SK-N-MC (cell line): Measurements from ENCODE around the gene UBA3.

ENCODE experiments used
- DNase-seq: peaks from one replicate; pipeline ENCODE4 v3.0.0-alpha.2; 2011; ENCODE audit warnings: low read depth, low spot score
- H3K27ac ChIP-seq: fragments of 200-600 bp; sonication (generic); 2 replicates; pipeline ENCODE4 v1.5.1; 2016; ENCODE audit warnings: mixed run types
- H3K36me3 ChIP-seq: fragments of 200-600 bp; sonication (generic); 2 replicates; pipeline ENCODE4 v1.6.1; 2017; ENCODE audit warnings: antibody characterized with exemption, low read length, mixed read lengths; ENCODE audit not compliant: insufficient read depth
- H3K4me3 ChIP-seq: fragments of 200-600 bp; sonication (generic); 2 replicates; pipeline ENCODE4 v1.5.1; 2016
- H3K9ac ChIP-seq: fragments of 200-600 bp; sonication (generic); 2 replicates; pipeline ENCODE4 v1.8.0; 2017; ENCODE audit warnings: mixed run types, mixed read lengths; ENCODE audit not compliant: insufficient read length
- H3K9me3 ChIP-seq: fragments of 200-600 bp; sonication (generic); 2 replicates; pipeline ENCODE4 v1.6.1; 2017; ENCODE audit warnings: low read depth, mild to moderate bottlenecking, antibody characterized with exemption, low read length, moderate library complexity, mixed read lengths
- EZH2 ChIP-seq: fragments of 200-600 bp; sonication (generic); IDR thresholded peaks from one replicate; pipeline ENCODE4 v1.6.1; 2017; ENCODE audit warnings: antibody characterized with exemption
- FOXP2 ChIP-seq: optimal IDR thresholded peaks from 2 replicates; pipeline ENCODE3; 2011; ENCODE audit warnings: mild to moderate bottlenecking, moderate library complexity; ENCODE audit not compliant: insufficient read depth; ENCODE audit errors: extremely low read length, control extremely low read depth
- POLR2AphosphoS5 ChIP-seq: IDR thresholded peaks from 2 replicates; pipeline ENCODE4 v1.6.1; 2012; ENCODE audit warnings: mild to moderate bottlenecking, low read depth, low read length, borderline replicate concordance

UBA3 gene

DNA sequence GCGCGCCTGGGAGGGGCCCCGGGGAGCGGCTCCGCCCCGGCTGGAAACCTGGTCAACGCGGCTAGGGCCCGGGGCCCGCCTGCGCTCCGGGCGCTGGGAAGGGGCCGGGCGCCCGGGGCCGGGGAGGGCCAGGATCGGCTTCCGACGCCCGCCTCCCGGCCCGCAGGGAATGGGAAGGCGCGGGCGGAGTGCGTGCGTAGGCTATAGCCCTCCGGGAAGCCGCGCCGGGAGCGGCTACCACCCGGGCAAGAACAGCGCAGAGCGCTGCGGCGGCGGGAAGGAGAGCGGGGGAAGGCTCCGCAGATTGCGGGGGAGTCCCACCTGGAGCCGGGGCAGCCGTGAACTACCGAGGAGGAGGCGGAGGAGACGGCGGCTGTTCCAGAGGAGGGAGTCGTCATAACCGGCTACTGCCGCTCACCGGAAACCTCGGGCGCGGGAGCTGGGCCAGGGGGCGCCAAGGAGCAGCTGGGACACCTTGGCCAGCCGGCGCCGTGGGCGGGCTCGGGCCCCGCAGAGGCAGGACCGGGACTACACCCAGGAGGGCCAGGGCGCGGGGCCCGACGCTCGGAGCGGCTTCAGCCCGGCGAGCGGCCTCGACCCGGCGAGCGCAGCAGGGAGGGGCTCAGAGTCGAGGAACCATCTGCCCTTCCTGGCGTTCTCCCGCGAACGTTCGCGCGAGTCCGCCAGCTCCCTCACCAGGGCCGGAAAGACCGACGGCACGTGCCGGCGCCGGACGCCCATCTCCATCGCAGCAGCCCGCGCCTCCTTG is 66.7 kb downstream of the UBA3 start, which contains the start of gene EOGT:
EOGT (minus strand) TSS at position 432 of the 769 bp plus-strand sequence. CDS start 3,838 bp downstream, outside the sequence.
- no peaks in the 10 kb centered on the region for H3K36me3 ChIP-seq
- no peaks in the 10 kb centered on the region for H3K9me3 ChIP-seq
- H3K9ac ChIP-seq: peak within 1 kb of the TSS; percentile 45
- DNase-seq: no peak
- TF ChIP-seq EZH2: no peak
- H3K27ac ChIP-seq: no peak within 1 kb of the TSS
- H3K4me3 ChIP-seq: peak within 1 kb of the TSS; percentile 65

- DNase-seq: no peak
- H3K36me3 ChIP-seq: no peaks in the 10 kb centered on the region
- H3K9me3 ChIP-seq: no peaks in the 10 kb centered on the region
- TF ChIP-seq EZH2: no peak
- no peak for TF ChIP-seq POLR2AphosphoS5
- TF ChIP-seq FOXP2: no peak
- no peak overlapping the region for H3K9ac ChIP-seq
- no peak overlapping the region for H3K27ac ChIP-seq
- no peak overlapping the region for H3K4me3 ChIP-seq
Observed at GRCh38 chr3:69012800-69013252, 67.3 kb downstream of the UBA3 start.

DNA sequence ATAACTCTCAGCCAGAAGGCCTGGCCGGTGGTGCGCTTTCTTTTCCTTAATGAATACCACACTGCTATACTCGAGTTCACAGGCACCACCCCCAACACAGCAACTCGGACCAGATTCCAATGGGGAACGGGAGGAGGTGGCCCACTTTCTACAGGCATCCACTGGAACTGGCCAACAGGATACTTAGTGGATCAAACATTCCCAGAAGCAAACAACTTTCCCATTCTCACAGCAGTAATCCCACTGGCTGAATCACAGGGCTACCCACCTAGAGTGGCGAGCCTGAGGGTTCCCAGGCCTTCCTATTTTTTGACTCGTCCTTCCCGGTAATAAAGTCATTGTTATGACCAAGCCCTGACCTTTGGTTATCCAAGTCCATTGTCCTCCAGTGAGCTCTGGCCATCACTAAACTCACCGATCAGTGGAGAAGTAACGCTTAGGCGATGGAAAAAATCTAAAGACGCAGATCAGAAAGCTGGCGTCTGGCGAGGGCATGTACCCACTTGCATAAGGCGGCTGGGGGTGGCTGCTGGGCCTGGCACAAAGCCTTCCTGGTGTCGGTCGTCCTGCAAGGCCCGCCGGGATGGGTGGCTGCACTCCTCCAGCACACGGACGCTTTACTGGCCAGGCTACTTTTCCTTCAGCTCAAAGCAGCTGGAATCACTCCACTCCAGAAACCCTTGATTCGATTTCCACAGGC is 67.9 kb downstream of the UBA3 start:
- Histone ChIP-seq H3K27ac (no peak overlapping the region), H3K4me3 (no peak overlapping the region), H3K36me3 (no peaks in the 10 kb centered on the region), H3K9ac (no peak overlapping the region), H3K9me3 (no peaks in the 10 kb centered on the region)
- no peak for DNase-seq
- TF ChIP-seq POLR2AphosphoS5 (no peak), FOXP2 (no peak), EZH2 (no peak)

- H3K36me3 ChIP-seq: no peaks in the 10 kb centered on the region
- TF ChIP-seq EZH2 (no peak), FOXP2 (no peak), POLR2AphosphoS5 (no peak)
Observed at GRCh38 chr3:69011096-69011730, 69.0 kb downstream of the UBA3 start.

DNA sequence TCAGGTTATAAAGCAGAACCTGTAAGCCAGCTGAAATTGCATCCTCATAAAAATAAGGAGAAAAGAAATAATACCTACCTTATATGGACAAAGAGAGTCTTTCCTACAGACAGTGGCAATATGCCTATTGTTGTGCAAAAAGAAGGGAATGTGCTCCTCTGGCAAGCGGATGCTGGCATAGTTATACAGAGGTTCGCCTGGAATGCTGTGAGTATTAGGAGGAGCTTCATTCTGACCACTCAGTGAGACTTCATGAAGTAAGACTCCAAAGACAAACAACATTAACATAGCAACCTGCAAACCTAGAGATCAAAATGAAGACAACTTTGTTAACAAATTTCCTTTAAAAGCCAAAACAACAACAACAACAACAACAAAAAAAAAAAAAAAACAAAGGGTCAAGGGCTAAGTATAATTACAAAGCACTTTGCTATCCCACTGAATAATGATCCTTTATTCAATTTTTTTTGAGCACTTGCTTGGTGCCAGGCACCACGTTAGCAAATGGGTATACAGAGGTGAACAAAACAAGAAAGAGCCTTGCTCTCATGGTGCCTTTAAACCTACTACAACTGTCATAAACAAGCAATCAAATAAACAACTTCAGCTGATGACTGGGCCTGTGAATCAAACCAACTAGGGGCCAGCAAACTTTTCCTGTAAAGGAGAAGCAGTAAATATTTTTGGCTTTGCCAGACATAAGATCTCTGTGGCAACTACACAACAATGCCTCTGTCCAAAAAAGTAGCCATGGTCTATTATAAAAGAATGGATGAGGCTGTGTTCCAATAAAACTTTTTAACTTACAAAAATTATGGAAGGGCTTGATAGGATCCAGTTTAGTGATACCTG is 70.4 kb downstream of the UBA3 start:
- no peak overlapping the region for H3K4me3 ChIP-seq
- no peaks in the 10 kb centered on the region for H3K9me3 ChIP-seq
- no peak overlapping the region for H3K9ac ChIP-seq
- H3K27ac ChIP-seq: no peak overlapping the region
- TF ChIP-seq POLR2AphosphoS5 (no peak), FOXP2 (no peak), EZH2 (no peak)
- no peak for DNase-seq
- H3K36me3 ChIP-seq: no peaks in the 10 kb centered on the region

More at GRCh38 chr3:69011096-69011730, 69.0 kb downstream of the UBA3 start:
- H3K27ac ChIP-seq: no peak overlapping the region
- no peak overlapping the region for H3K4me3 ChIP-seq
- H3K9ac ChIP-seq: no peak overlapping the region
- DNase-seq: no peak
- H3K9me3 ChIP-seq: no peaks in the 10 kb centered on the region

- H3K9ac ChIP-seq: no peak overlapping the region
Observed at GRCh38 chr3:69008980-69009379, 71.2 kb downstream of the UBA3 start.

GRCh38 chr3:69005791-69006482 is 74.2 kb downstream of the UBA3 start:
- no peak overlapping the region for H3K9ac ChIP-seq
- no peak overlapping the region for H3K4me3 ChIP-seq
- TF ChIP-seq EZH2 (no peak), FOXP2 (no peak), POLR2AphosphoS5 (no peak)
- DNase-seq: no peak
- H3K36me3 ChIP-seq: no peaks in the 10 kb centered on the region
- H3K9me3 ChIP-seq: no peaks in the 10 kb centered on the region
- no peak overlapping the region for H3K27ac ChIP-seq

More at GRCh38 chr3:69008980-69009379, 71.2 kb downstream of the UBA3 start:
- no peaks in the 10 kb centered on the region for H3K9me3 ChIP-seq
- H3K4me3 ChIP-seq: no peak overlapping the region
- no peak overlapping the region for H3K27ac ChIP-seq
- TF ChIP-seq EZH2 (no peak), POLR2AphosphoS5 (no peak), FOXP2 (no peak)
- DNase-seq: no peak
- no peaks in the 10 kb centered on the region for H3K36me3 ChIP-seq
